CD4-positive, alpha-beta T cell (primary cell): ENCODE measurements around the gene SERINC4. TPM values are rescaled to one million over a fixed set of nuclear protein-coding genes. Genes with fewer than 3 reads are reported as not detected.
"Not testable (repeated sequence)": the region's sequence is repeated elsewhere in the genome, so short reads cannot be mapped to it uniquely, and the experiment has no call there.

ENCODE experiments used
- ATAC-seq: fragments of 200-7000 bp; cut with Tn5 transposase; one replicate; pipeline ENCODE4 v1.10.0; 2022; ENCODE audit warnings: mild to moderate bottlenecking; ENCODE audit not compliant: poor library complexity
- CTCF ChIA-PET: fragments of 350-600 bp; sonication (Branson Sonifier 250); formaldehyde crosslinking; loops from one replicate; lab custom pipeline; 2021; ENCODE audit warnings: antibody characterized with exemption, inconsistent platforms; lab: Charles Lee
- POLR2A ChIA-PET: fragments of 350-600 bp; sonication (Branson Sonifier 250); formaldehyde crosslinking; loops from one replicate; lab custom pipeline; 2021; ENCODE audit warnings: antibody characterized with exemption, inconsistent platforms; lab: Charles Lee
- DNase-seq, 14 experiments: peaks; one replicate each; pipeline ENCODE4 v3.0.0-alpha.2; 2013 to 2020; ENCODE audit warnings: mixed read lengths in 2 of 14
- H3K27ac ChIP-seq, 2 donors: one replicate each; pipeline versions ENCODE4 v1.5.1 to v1.7.0; 2013; ENCODE audit warnings: low read length in 2 of 2, low read depth in 1 of 2, mild to moderate bottlenecking in 1 of 2
- H3K27me3 ChIP-seq, 2 experiments: 1 replicate in 1 of 2; 2 replicates in 1 of 2; pipeline versions ENCODE4 v1.6.1 to v1.7.0; 2013; ENCODE audit warnings: low read length in 2 of 2, control low read depth in 1 of 2, mild to moderate bottlenecking in 1 of 2, moderate library complexity in 1 of 2; ENCODE audit not compliant: insufficient read depth in 2 of 2, control insufficient read depth in 1 of 2
- H3K36me3 ChIP-seq: one replicate; pipeline ENCODE4 v1.6.1; 2013; ENCODE audit warnings: low read length, control low read depth; ENCODE audit not compliant: insufficient read depth
- H3K4me1 ChIP-seq: one replicate; pipeline ENCODE4 v1.6.1; 2013; ENCODE audit warnings: low read length, control low read depth; ENCODE audit not compliant: insufficient read depth
- H3K4me3 ChIP-seq: one replicate; pipeline ENCODE4 v1.5.1; 2013; ENCODE audit warnings: mild to moderate bottlenecking, low read length, moderate library complexity
- H3K9me3 ChIP-seq, 2 experiments: 1 replicate in 1 of 2; 2 replicates in 1 of 2; pipeline versions ENCODE4 v1.6.1 to v1.7.0; 2013; ENCODE audit warnings: low read length in 2 of 2, mild to moderate bottlenecking in 2 of 2, control low read depth in 1 of 2, moderate library complexity in 1 of 2; ENCODE audit not compliant: control insufficient read depth in 1 of 2, insufficient read depth in 1 of 2
- H3K27ac Mint-ChIP-seq: one replicate; pipeline ENCODE4 v1.8.0; 2020; ENCODE audit warnings: mixed read lengths
- H3K27me3 Mint-ChIP-seq: one replicate; pipeline ENCODE4 v1.8.0; 2021; ENCODE audit warnings: mixed read lengths
- H3K36me3 Mint-ChIP-seq: one replicate; pipeline ENCODE4 v1.8.0; 2021; ENCODE audit warnings: low read depth, mixed read lengths
- H3K4me1 Mint-ChIP-seq: one replicate; pipeline ENCODE4 v1.8.0; 2021; ENCODE audit warnings: low read depth, mixed read lengths
- H3K4me3 Mint-ChIP-seq: one replicate; pipeline ENCODE4 v1.8.0; 2020; ENCODE audit warnings: mild to moderate bottlenecking, mixed read lengths
- H3K9me3 Mint-ChIP-seq: one replicate; pipeline ENCODE4 v1.8.0; 2020; ENCODE audit warnings: mixed read lengths
- intact Hi-C, 2 experiments: fragments of 100-400 bp; cut with DNase I in 1 of 2; cut with micrococcal nuclease in 1 of 2; formaldehyde crosslinking; loops; one replicate each; pipeline versions ENCODE4 v1.15.1 to v1.9.0; 2023 to 2025; cut with DNase I, micrococcal nuclease
- total RNA-seq, 174 experiments: library from RNA in 2 of 174; stranded (reverse) in 2 of 174; gene quantifications; one replicate each; pipeline ENCODE4 v1.2.3 and lab custom pipeline; 2021 to 2026
- TF ChIP-seq, protein P1 (sequence below): fragments of 200-600 bp; IDR thresholded peaks from one replicate; pipeline ENCODE4 v1.8.0; 2022; ENCODE audit warnings: antibody characterized with exemption, mild to moderate bottlenecking

Gene SERINC4
- total RNA-seq, 2 experiments from 2014 or later, result 0.36 TPM; not detected in 1

DNA sequence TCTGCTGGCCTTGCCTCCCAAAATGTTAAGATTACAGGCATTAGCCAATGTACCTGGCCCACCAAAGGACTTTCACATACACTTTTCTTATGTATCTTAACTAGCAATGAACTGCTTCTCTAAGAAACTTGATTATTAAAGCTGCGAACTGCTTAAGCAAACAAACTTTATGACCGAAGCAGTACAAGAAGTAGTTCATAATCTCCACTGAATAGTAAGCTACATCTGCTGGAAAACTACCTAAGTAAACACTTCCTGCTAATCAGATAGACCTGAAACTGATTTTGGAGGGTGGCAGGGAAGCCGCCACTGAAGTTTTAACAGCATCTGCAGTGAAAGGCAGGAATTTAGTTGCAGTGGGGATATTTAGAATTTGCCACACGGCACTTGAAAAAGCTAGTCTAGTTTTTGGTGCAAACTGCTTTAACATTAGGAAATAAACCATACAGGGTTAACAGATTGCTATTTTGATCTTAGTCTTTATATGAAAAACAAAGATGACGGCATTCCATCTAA lies 8.5 kb upstream of the SERINC4 start:
- Histone ChIP-seq H3K36me3 (peaks cover 81% of the 10 kb centered on the region), H3K4me1 (no peaks in the 10 kb centered on the region), H3K4me3 (no peak overlapping the region), H3K9me3 (no peaks in the 10 kb centered on the region), H3K27me3 (no peaks in the 10 kb centered on the region), H3K27ac (no peak overlapping the region)
- intact Hi-C loops, result no loop called here
- ChIA-PET CTCF (interaction anchor here (1.6 kb wide), 1 partner anchor 16 kb away, joined by 4 read pairs; the partner anchor contains the start of gene SERF2), POLR2A (interaction anchor here (1.1 kb wide), 1 partner anchor 16 kb away, joined by 4 read pairs; the partner anchor contains the start of gene MFAP1)
- ATAC-seq, result no peak
- Mint-ChIP-seq H3K4me3 (no peak overlapping the region), H3K27ac (no peak overlapping the region), H3K9me3 (no peaks in the 10 kb centered on the region), H3K4me1 (peaks cover 4% of the 10 kb centered on the region), H3K36me3 (peaks cover 81% of the 10 kb centered on the region), H3K27me3 (no peaks in the 10 kb centered on the region)
- no peak for DNase-seq
- TF ChIP-seq, protein P1, sequence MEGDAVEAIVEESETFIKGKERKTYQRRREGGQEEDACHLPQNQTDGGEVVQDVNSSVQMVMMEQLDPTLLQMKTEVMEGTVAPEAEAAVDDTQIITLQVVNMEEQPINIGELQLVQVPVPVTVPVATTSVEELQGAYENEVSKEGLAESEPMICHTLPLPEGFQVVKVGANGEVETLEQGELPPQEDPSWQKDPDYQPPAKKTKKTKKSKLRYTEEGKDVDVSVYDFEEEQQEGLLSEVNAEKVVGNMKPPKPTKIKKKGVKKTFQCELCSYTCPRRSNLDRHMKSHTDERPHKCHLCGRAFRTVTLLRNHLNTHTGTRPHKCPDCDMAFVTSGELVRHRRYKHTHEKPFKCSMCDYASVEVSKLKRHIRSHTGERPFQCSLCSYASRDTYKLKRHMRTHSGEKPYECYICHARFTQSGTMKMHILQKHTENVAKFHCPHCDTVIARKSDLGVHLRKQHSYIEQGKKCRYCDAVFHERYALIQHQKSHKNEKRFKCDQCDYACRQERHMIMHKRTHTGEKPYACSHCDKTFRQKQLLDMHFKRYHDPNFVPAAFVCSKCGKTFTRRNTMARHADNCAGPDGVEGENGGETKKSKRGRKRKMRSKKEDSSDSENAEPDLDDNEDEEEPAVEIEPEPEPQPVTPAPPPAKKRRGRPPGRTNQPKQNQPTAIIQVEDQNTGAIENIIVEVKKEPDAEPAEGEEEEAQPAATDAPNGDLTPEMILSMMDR, result no peak

DNA sequence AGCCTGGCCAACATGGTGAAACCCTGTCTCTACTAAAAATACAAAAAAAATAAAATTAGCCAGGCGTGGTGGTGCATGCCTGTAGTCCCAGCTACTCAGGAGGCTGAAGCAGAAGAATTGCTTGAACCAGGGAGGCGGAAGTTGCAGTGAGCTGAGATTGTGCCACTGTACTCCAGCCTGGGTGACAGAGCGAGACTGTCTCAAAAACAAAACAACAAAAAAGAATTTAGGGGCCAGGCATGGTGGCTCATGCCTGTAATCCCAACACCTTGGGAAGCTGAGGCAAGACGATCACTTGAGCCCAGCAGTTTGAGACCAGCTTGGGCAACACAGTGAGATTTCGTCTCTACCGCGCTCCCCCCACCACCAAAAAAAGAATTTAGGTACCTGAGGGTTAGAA lies 2.7 kb upstream of the SERINC4 start:
- H3K9me3 ChIP-seq, H3K4me3 ChIP-seq, H3K27ac Mint-ChIP-seq, H3K9me3 Mint-ChIP-seq, H3K27me3 Mint-ChIP-seq, H3K27ac ChIP-seq, H3K27me3 ChIP-seq, intact Hi-C loops, ATAC-seq, DNase-seq: not testable (repeated sequence)
- Mint-ChIP-seq H3K4me3 (peak overlapping the region; percentile 30), H3K36me3 (peaks cover 82% of the 10 kb centered on the region), H3K4me1 (peaks cover 46% of the 10 kb centered on the region)
- Histone ChIP-seq H3K4me1 (peaks cover 26% of the 10 kb centered on the region), H3K36me3 (peaks cover 53% of the 10 kb centered on the region)
- ChIA-PET CTCF (interaction anchor here (0.9 kb wide), 1 partner anchor 22 kb away, joined by 3 read pairs; the partner anchor contains the start of gene MFAP1), POLR2A (interaction anchor here (1.0 to 1.6 kb wide), 2 partner anchors 10 to 26 kb away, joined by 3 to 4 read pairs; partner anchors contain the start of genes ELL3 and SERF2)

DNA sequence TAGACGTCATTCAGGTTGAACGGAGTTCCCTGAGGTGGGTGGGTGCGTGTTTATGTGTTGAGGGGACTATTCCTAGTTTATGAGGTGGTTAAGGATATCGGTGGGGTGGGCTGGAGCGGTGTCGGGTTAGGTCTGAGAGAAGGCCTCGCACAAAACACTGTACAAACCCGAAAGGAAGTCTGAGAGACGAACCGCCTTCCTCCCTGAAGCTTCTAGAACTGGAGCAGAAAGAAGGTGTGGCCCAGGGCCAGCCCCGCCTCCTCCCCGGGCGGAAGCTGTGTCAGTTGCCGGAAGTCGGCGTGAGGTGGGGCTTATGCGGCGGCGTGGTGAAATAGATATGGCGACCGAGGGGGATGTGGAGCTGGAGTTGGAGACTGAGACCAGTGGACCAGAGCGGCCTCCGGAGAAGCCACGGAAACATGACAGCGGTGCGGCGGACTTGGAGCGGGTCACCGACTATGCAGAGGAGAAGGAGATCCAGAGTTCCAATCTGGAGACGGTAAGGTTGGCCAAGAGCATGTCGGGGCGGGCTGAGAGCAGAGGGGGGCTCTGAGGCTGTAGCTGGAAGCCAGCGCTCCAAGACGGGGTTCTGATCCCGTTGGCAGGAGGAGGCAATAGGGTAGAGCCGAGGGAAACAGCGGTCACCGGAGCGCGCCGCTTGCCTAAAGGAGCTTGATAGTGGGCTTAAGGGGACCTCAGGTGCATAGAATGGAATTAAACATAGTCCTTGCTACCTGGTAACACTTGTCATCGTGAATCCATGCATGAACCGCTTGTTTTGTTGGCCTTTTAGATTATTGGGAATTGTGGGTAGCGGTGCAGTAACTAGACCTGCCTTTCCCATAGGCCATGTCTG lies 494 bp upstream of the SERINC4 start, which contains the start of gene HYPK:
TSS of gene HYPK (plus strand) at position 314 of the 856 bp plus-strand sequence. CDS start at position 338, 24 bp downstream.
- Mint-ChIP-seq H3K36me3 (peaks cover 82% of the 10 kb centered on the region), H3K27ac (peak within 1 kb of the TSS; percentile 90), H3K4me3 (peak within 1 kb of the TSS; percentile 94), H3K4me1 (peaks cover 59% of the 10 kb centered on the region), H3K27me3 (no peaks in the 10 kb centered on the region), H3K9me3 (no peaks in the 10 kb centered on the region)
- no peaks in the 10 kb centered on the region for H3K9me3 ChIP-seq
- CTCF ChIA-PET, result interaction anchor here (0.9 to 1.5 kb wide), 2 partner anchors 9 to 23 kb away, joined by 5 read pairs; partner anchors contain the start of gene ELL3
- H3K4me1 ChIP-seq, result peaks cover 28% of the 10 kb centered on the region
- intact Hi-C loops, result loop anchor here (1.0 to 2.0 kb wide), 4 partner anchors 8 to 24 kb away; partner anchors contain the start of genes ELL3 (in 1 of the 2), MFAP1 (in 1 of the 2) and SERF2 (in 1 of the 2)
- TF ChIP-seq, protein P1, result no peak
- POLR2A ChIA-PET, result interaction anchor here (0.7 to 6.8 kb wide), 18 partner anchors 9 to 928 kb away, joined by 3 to 74 read pairs (median 4); partner anchors contain the start of genes ELL3, GOLM2, MFAP1 and PDIA3
- peak within 1 kb of the TSS; percentile 82 for H3K4me3 ChIP-seq
- peak within 1 kb of the TSS; percentile 79 to 92 for H3K27ac ChIP-seq
- peak; percentile 98 for ATAC-seq
- no peaks in the 10 kb centered on the region for H3K27me3 ChIP-seq
- peaks cover 50% of the 10 kb centered on the region for H3K36me3 ChIP-seq
- DNase-seq, result peak; percentile 85 to 96 (median 92)
